Stimulated activated CD8-positive, alpha-beta memory T cell treated with anti-CD3 and anti-CD28 coated beads, Interleukin-12 subunit alpha, Interleukin-12 subunit beta, amount 100 ng/mL, for 1 hour (primary cell): ENCODE measurements around the gene HMOX1.

Experiments used
- DNase-seq: peaks from one replicate; pipeline ENCODE4 v3.0.0-alpha.2; 2020; ENCODE audit warnings: low read depth

Gene HMOX1, protein sequence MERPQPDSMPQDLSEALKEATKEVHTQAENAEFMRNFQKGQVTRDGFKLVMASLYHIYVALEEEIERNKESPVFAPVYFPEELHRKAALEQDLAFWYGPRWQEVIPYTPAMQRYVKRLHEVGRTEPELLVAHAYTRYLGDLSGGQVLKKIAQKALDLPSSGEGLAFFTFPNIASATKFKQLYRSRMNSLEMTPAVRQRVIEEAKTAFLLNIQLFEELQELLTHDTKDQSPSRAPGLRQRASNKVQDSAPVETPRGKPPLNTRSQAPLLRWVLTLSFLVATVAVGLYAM

GRCh38 chr22:35380537-35381423 lies at the start of gene HMOX1:
TSS of gene HMOX1 (plus strand) at chr22:35381096. CDS start at chr22:35381174, 78 bp downstream.
- DNase-seq = peak; percentile 35

- DNase-seq = no peak
Observed at GRCh38 chr22:35332278-35332677, 48.6 kb upstream of the HMOX1 start.

DNA sequence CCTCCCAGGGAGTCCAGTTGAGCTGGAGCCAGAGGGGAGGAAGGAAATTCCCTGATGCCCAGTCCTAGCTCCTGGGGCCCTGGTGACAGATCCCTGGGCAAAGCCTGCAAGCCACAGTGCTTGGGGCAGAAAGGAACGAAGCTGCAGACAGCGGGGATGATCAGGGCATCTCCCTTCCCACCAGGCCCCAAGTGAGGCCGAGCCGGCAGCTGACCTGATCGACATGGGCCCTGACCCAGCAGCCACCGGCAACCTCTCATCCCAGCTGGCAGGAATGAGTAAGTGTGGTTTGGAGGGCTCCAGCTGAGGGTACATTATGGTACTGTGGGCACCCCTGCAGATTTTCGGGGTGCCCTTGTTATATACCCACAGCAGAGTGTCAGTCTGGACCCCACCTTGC lies 47.7 kb upstream of the HMOX1 start:
- no peak for DNase-seq

- DNase-seq = no peak
Observed at GRCh38 chr22:35334004-35334403, 46.9 kb upstream of the HMOX1 start.

GRCh38 chr22:35335468-35335867 lies 45.4 kb upstream of the HMOX1 start:
- no peak for DNase-seq

- DNase-seq = no peak
Observed at GRCh38 chr22:35335936-35336781, 44.7 kb upstream of the HMOX1 start.

DNA sequence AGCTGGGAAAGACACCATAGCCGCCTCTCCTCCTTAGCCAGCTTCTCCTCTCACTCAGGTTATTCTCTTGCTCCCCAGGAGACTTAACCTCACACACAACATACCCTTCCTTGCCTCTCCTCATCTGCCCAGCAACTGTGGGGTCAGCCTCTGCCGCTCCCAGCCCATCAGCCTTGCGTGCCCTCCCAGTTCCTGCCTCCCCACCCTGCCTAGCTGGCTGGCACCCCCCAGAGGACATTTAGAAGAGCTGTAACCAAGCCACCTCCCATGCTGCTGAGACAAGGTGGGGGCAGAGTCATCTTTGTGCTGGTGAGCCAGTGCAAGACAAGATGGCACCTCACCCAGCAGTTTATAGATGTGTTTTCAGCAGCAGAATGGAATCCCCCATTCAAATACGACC lies 43.0 kb upstream of the HMOX1 start:
- DNase-seq = no peak

- DNase-seq = no peak
Observed at GRCh38 chr22:35341090-35341874, 39.6 kb upstream of the HMOX1 start.

DNA sequence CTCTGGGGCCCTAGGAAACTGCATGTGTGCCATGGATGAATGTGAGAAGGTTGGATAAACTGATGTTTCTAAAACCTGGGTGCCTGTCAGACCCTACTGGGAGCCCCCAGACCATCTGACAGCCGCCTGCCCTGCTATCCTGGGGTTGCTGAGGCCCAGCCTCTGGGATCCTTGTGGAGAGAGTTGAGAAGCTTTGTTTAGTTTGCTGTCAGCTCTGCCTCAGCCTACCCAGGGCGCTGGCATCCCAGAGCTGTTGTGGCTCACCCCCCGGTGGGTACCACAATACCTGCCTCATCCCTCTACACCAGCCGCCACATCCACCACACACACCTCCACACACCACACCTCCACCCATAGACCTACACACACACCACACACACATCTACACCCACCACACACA lies 38.5 kb upstream of the HMOX1 start:
- no peak for DNase-seq

- DNase-seq = no peak
Observed at GRCh38 chr22:35343664-35344550, 37.0 kb upstream of the HMOX1 start.

GRCh38 chr22:35344956-35345690 lies 35.8 kb upstream of the HMOX1 start:
- DNase-seq = no peak

DNA sequence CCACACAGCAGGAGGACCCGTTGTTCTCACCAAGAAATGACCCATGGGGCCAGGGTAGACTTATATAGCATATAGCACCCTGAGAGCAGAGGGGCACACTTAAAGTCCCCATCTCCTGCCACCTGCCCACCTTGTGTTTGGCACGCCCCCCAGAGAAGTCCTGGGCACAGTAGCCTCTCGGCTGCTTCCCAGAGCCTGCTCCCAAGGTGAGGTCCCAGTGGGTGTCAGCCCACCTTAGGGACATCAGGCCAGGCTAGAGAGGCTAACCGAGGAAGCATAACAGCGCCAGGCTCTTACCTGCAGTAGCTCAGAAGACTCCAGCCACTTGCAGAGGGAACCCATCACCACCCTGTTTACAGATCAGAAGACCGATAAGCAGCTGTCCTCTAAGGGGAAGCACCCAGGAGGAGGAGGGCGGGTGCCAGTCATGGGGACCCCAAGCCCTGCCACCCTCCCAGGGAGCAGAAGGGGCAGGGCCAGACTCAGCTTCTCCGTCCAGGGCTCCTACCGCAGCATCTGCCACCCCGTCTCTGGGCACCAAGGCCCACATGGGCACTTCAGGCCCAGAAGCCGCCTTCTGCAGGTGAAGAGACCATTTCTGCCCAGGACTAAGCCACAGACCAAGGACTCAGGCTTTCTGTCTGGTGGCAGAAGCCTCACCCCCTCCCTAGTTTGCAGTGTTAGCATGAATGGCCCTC lies 34.9 kb upstream of the HMOX1 start:
- no peak for DNase-seq

DNA sequence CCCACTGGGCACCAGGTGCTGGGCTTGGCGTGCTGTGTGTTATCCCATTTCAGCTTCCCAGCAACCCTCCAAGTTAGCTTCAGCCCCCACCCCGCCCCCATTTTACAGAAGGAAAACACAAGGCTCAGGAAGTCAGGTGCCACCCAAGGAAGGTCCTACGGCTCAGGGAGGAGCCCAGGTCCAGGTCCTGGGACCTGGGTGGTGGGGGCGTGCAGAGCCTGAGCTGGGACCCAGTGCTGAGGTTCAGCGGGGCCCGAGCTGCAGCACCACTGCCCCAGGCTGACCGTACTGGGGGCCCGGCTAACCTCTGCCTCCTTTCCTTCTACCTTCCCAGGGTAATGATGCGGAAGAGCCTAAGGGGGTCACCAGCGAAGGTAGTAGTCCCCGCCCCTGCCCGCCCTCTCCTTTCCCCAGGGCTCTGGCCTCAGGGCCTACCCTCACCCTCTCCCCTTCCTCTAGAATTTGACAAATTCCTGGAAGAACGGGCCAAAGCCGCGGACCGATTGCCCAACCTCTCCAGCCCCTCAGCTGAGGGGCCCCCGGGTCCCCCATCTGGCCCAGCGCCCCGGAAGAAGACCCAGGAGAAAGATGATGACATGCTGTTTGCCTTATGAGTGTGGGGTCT lies 34.2 kb upstream of the HMOX1 start:
- no peak for DNase-seq

DNA sequence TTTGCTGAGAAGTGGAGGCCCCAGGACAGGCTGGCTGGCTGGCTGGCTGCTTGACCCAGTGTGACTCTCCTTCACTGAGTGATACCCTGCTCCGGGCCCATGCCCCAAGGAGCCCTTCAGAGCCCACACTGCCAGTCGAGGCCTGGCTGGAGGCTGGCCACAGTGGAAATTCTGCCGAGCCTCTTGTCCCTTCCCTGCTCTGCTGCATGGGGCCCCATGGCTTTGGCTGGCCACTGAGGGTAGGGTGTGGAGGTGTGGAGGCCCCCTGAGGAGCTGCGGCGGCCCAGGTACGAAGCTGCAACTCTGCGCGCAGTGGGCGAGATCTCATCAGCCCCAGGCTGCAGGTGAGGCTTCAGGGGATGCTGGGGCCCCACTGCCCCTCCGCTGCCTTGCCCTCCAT lies 33.4 kb upstream of the HMOX1 start:
- DNase-seq = no peak

DNA sequence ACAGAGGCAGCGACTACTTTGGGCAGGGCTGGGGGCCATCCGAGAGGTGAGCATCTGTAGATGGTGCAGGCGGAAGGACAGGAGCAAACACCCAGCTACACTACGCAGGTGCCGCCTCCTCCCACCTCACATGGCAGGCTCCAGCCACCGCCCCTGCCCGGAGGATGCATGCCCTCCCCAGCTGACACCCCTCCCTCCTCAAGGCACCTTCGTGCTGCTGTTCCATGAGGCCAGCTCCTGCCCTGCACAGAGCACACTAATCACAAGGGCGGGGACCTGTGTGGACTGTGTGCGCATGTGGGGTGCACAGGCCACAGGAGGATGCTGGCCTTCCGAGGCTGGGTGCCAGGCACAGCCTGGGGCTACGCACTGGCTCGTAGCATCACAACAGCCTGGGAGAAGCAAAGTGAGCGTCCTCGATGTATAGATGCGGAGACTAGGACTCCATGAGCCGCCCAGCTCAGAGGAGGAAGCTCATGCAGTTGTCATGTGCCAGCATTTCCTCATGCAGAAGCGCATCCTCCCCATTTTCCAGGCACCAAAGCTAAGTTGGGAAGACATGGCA lies 32.8 kb upstream of the HMOX1 start:
- DNase-seq = no peak

- no peak for DNase-seq
Observed at GRCh38 chr22:35348703-35349102, 32.2 kb upstream of the HMOX1 start.

GRCh38 chr22:35349368-35349703 lies 31.6 kb upstream of the HMOX1 start:
- DNase-seq = no peak

DNA sequence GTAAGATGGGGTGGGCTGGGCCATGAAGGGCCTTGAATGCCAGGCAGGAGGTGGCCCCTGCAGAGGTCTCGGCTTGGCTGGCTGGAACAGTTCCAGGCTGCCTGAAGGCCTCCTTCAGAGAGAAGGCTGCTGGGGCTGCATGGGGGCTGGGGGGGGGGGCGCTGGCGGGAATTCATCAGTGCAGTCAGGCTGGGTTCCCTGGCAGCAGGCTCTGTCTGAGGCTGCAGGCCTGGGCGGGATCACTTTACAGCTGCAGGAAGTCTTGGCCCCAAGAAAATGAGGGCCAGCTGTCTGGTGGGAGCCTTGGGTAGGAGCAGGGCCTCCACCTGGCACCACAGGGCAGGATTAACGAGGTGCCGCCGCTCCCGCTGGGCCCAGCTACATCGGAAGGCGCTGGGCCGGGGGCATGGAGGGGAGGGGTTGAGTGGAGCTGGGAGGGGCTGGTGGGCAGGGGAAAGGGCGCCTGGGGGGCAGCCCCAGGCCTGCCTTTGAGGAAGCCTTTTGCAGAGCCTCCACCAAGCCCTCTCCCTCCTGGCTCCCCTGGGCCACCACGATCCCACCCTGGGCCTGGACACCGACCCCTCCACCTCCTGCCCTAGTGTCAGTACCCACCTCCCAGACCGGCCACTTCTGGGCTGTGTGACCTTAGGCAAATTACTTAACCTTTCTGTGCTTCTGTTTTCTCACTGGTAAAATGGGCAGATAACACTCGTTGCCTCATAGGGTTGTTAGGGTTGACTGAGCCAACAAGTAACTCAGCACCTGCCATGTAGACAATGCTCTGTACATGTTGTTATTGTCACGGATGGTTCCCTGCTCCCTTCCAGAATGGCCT lies 31.0 kb upstream of the HMOX1 start:
- DNase-seq = no peak
